HFF-Myc (cell line): ENCODE measurements around the gene PPP1R16B.

Source experiments
- DNase-seq: peaks from one replicate; pipeline ENCODE4 v3.0.0-alpha.2; 2011; ENCODE audit warnings: low read depth; ENCODE audit errors: extremely low read depth
- H3K4me3 ChIP-seq: replicated peaks from 2 replicates; pipeline ENCODE4 v1.5.1; 2011; ENCODE audit warnings: low read depth, mild to moderate bottlenecking, control low read depth, low read length
- CTCF ChIP-seq: IDR thresholded peaks from 2 replicates; pipeline ENCODE4 v1.5.1; 2012; ENCODE audit warnings: mild to moderate bottlenecking, low read depth, low read length, control low read depth; ENCODE audit errors: missing control alignments

PPP1R16B gene

GRCh38 chr20:38839563-38839962 is 34.1 kb downstream of the PPP1R16B start:
- no peak for DNase-seq
- TF ChIP-seq CTCF: no peak
- H3K4me3 ChIP-seq: no peak overlapping the region

DNA sequence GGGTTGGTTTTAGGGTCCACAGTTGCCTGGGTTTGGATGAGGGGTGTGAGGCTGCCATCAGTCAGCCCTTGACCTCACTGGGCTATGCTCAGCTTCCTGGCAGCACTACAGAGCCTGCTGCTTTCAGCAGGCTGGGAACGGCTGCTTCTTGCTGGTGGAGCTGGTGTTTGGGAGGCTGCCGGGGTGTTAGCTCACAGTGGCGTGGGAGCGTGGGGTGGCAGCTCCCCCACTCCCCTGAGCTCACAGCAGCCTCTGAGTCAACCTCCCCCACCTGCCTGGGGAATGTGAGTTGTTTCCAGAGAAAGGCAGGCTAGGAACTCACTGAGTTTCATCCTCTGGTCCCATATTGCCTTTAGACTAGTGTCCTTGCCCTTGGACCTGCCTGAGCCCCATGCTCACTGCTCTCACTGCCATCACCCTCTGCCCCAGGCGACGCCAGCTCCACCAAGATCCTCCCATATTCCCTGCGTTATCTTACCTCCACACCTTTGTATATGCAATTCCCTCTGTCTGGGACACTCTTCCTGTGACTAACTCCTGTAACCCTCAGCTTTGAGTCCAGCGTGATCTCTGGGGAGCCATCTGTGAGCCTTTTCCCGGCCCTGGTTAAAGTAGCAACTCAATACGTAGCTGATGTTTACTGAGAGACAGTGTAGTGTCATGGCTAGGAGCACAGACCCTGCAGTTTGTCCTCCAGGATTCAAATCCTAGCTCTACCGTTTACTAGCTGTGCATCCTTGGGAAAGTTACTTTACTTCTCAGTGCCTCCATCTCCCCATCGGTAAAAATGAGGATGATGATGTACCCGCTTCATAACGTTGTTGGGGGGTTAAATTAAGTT is 34.8 kb downstream of the PPP1R16B start:
- no peak for TF ChIP-seq CTCF
- no peak for DNase-seq
- no peak overlapping the region for H3K4me3 ChIP-seq

- TF ChIP-seq CTCF: no peak
- no peak for DNase-seq
- no peak overlapping the region for H3K4me3 ChIP-seq
These were observed 35.5 kb downstream of the PPP1R16B start for GRCh38 chr20:38840894-38841470.

- TF ChIP-seq CTCF: no peak
- H3K4me3 ChIP-seq: no peak overlapping the region
- no peak for DNase-seq
These were observed 36.1 kb downstream of the PPP1R16B start for GRCh38 chr20:38841570-38841969.

DNA sequence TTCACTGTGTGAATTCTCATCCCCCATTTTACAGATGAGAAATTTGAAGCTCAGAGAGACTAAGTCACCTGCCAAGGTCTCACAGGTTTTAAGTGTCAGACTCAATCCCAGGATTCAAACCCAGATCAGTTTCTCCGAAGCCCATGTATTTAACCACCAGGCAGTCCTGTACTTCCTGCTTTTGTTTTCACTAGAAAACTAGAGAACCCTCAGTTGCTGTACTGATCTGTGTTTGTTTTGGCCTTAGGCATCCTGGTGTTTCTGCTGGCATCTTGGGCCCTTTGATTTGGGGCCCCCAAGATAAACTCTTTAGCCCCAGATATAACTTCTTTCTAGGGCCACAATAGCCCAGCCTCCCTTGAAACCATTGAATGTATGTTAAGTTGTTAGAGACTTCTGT is 36.5 kb downstream of the PPP1R16B start:
- no peak for TF ChIP-seq CTCF
- DNase-seq: no peak
- H3K4me3 ChIP-seq: no peak overlapping the region

GRCh38 chr20:38842558-38842981 is 37.1 kb downstream of the PPP1R16B start:
- no peak overlapping the region for H3K4me3 ChIP-seq
- no peak for TF ChIP-seq CTCF
- no peak for DNase-seq
